Activated naive CD4-positive, alpha-beta T cell (primary cell): ENCODE results near the gene SLC22A14.
"Not testable (repeated sequence)": the region's sequence is repeated elsewhere in the genome, so short reads cannot be mapped to it uniquely, and the experiment has no call there.

Experiments
- DNase-seq, 4 experiments: peaks; one replicate each; lab custom pipeline; 2025; lab: John Stamatoyannopoulos, UW

The SLC22A14 gene

GRCh38 chr3:38313695-38314094 is 31.6 kb downstream of the SLC22A14 start:
- no peak for DNase-seq

- no peak for DNase-seq
Measured at GRCh38 chr3:38314112-38314763, 32.1 kb downstream of the SLC22A14 start.

- DNase-seq: no peak
Measured at GRCh38 chr3:38314764-38315487, 32.8 kb downstream of the SLC22A14 start.

- no peak for DNase-seq
Measured at GRCh38 chr3:38315488-38316230, 33.6 kb downstream of the SLC22A14 start.

DNA sequence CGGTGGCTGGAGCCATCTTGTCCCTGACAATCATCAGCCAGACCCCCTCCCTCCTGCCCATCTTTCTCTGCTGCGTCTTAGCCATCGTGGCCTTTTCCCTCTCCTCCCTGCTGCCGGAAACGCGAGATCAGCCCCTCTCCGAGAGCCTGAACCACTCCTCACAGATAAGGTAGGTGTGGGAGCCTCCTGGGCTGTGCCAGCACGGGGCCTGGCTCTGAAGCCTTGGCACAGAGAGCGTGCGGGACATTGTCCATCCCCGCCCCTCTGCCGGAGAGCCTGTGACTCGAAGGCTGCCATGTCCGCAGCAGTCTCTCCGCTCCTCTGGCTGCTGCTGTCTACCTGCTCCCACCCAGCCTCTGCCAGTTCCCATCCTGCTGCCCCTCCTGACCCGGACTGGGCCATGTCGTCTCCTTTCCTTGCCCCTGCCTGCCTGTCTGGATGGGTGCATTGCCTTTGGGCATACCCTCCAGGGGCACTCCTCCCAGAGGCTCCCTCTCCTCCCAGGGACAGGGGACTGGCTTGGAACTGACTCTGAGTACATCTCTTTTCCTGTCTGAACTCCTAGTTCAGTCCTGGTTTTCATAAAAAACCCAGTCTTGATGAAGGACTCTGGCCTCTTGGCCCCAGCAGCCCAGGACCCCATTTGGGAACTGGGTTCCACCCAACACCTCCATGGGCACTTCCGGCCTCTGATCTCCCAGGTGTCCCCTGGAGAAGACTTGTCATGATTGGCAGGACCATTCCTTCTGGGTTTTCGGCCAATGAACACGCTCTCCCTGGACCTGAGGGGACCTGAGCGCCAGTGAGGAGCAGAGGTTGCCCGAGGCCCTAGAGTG is 34.5 kb downstream of the SLC22A14 start:
- DNase-seq: no peak

DNA sequence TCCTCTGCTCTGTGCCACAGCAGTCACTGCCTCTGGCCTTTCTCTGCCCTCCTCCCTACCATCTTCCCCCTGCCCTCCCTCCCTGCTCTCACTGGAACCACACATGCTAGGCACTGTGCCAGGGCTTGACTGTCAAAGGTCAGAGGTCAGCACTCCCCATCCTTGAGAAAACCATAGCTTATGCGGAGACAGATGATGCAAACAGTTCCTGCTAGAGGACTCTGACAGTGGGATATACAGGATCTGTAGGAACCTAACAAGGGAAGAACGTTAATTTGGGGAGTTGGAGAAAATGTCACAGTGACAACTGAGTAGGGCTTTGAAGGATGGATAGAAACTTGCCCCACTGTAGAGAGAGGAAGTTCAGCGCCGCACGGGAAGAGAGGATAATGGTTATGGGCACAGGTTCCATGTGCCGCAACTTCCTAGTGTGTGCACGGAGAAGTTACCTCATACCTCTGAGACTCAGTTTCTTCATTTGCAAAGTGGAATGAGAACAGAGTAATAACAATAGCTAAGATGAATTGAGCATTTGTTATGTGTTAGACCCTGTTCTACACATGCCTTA is 35.2 kb downstream of the SLC22A14 start:
- no peak for DNase-seq

GRCh38 chr3:38318766-38319671 is 36.9 kb downstream of the SLC22A14 start:
- no peak for DNase-seq

DNA sequence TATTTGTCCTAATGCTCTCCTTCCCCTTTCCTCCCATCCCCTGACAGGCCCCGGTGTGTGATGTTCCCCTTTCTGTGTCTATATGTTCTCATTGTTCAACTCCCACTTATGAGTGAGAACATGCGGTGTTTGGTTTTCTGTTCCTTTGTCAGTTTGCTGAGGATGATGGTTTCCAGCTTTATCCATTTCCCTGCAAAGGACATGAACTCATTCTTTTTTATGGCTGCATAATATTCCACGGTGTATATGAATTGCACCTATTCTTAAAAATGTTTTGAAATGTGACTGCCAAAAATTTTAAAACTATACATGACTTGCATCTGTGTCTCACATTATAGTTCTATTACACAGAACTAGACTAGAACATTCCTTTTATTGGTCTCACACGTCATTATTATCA is 38.5 kb downstream of the SLC22A14 start:
- not testable (repeated sequence) for DNase-seq

GRCh38 chr3:38323060-38323459 is 41.0 kb downstream of the SLC22A14 start:
- DNase-seq: no peak

DNA sequence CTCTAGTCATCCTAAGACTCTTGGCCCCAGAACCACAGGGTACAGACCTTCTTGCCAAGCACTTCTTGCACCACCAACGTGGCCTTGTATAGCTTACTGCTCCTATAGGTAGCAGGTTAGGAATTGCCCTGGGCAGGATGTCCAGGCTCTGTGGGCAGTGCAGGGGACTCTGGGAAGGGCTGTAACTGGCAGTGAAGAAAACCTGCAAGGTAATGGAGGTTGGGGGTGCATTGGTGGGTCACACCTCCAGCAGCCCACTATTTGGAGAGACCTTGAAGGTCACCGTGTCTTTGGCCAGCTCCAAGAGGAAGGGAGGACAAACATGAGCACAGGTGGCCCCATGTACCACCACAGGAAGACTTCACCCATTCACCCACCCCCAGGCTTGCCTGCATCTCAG is 43.2 kb downstream of the SLC22A14 start:
- no peak for DNase-seq

GRCh38 chr3:38327335-38328009 is 45.4 kb downstream of the SLC22A14 start:
- no peak for DNase-seq

DNA sequence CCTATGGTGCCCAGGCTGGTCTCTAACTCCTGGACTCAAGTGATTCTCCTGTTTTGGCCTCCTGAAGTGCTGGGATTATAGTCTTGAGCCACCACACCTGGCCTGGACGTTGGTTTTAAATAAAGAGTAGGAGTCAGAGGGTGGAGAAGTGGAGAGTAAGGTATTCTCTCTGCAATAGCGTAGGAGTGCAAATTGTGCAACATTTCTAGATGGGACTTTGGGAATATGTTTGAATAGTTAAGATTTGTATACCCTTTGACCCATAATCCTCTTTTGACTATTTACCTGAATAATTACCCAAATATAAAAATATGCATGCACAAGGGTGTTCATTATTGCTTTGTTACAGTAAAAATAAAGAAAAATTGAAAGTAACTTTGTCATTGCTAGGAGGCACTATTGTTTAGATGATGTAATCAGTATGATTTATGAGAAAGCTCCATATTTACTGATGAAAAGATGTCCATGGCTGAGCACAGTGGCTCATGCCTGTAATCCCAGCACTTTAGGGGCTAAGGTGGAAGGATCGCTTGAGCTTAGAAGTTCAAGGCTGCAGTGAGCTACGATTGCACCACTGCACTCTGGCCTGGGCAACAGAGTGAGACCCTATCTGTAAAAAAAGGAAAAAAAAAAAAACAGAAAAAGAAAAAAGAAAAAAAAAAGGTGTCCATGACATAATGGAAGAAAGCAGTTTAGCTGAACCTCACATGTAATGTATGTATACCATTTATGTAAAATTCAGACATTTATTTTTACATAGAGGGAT is 49.3 kb downstream of the SLC22A14 start:
- DNase-seq: no peak

GRCh38 chr3:38332201-38332600 is 50.1 kb downstream of the SLC22A14 start:
- DNase-seq: no peak

GRCh38 chr3:38334142-38335055 is 52.3 kb downstream of the SLC22A14 start:
- no peak for DNase-seq

DNA sequence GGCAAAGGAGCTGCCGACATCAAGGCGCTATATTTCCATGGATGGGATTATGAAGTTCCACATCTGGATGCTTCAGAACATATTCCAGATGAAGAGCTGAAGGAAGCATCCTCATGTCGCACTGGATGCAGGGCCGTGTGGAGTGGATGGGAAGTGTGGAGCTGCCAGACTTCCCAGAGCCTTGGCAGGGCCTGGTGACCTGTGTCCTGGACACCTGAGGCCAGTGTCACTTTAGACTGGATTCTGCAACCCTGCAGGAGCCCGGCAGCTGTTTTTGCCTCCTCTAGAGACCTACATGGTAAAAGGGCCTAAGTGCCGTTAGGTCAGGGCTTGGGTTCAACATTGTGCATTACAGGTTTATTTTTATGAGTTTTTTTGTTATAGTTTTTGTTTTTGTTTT is 53.2 kb downstream of the SLC22A14 start:
- DNase-seq: no peak

DNA sequence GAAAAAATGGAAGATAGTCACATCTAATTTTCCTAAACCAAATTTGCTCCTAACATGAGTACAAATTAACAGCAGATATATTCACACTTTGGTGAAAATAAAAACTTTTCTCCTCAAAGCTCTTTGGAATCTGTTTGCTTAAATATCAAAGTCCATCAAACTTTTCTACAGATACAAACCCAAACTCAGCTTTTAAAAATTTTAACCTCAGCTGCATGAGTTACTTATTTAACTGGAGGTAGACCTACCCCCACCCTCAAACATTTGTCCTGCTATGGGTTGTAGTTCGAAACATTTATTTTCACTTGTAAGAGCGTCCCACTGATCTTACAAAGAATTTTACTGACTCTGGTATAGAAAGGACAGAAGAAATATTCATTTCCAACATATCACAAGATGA is 55.6 kb downstream of the SLC22A14 start:
- DNase-seq: no peak

GRCh38 chr3:38343797-38344594 is 61.9 kb downstream of the SLC22A14 start:
- DNase-seq: no peak
